GM21528 (cell line): ENCODE data around the gene LTV1.
A peak's percentile ranks its signal among the peaks of the same experiment; 100 is the strongest.

Source experiments
- ATAC-seq: cut with Tn5 transposase; IDR thresholded peaks from one replicate; pipeline ENCODE4 v1.9.1; 2021; ENCODE audit warnings: mild to moderate bottlenecking, moderate library complexity; ENCODE audit not compliant: unreplicated experiment, low FRiP score

LTV1 gene

GRCh38 chr6:143882401-143882930 is 39.3 kb downstream of the LTV1 start:
- no peak for ATAC-seq

GRCh38 chr6:143884216-143884900 is 41.2 kb downstream of the LTV1 start:
- no peak for ATAC-seq

GRCh38 chr6:143885116-143885515 is 42.0 kb downstream of the LTV1 start:
- ATAC-seq: no peak

GRCh38 chr6:143894655-143895054 is 51.5 kb downstream of the LTV1 start:
- ATAC-seq: no peak

GRCh38 chr6:143896126-143896860 is 53.2 kb downstream of the LTV1 start:
- ATAC-seq: no peak

GRCh38 chr6:143900358-143900757 is 57.2 kb downstream of the LTV1 start:
- ATAC-seq: no peak

GRCh38 chr6:143901885-143902750 is 59.0 kb downstream of the LTV1 start:
- peak; percentile 96 for ATAC-seq

GRCh38 chr6:143902827-143903226 is 59.7 kb downstream of the LTV1 start:
- ATAC-seq: no peak

- ATAC-seq: no peak
Measured at GRCh38 chr6:143911028-143911427, 67.9 kb downstream of the LTV1 start.

- no peak for ATAC-seq
Measured at GRCh38 chr6:143912671-143913070, 69.5 kb downstream of the LTV1 start.
